Astrocyte (in vitro differentiated cells and primary cell): ENCODE results near the gene CCDC30.

Experiments
- EZH2 ChIP-seq: IDR thresholded peaks from 2 replicates; pipeline ENCODE4 v1.6.1; 2012; ENCODE audit warnings: mild to moderate bottlenecking, low read length, inconsistent platforms; ENCODE audit not compliant: insufficient read depth
- TF ChIP-seq, protein P1 (sequence below): IDR thresholded peaks from 2 replicates; pipeline ENCODE4 v1.5.1; 2011; ENCODE audit warnings: low read depth, mild to moderate bottlenecking, inconsistent platforms, low read length, moderate library complexity; ENCODE audit not compliant: insufficient read depth

DNA sequence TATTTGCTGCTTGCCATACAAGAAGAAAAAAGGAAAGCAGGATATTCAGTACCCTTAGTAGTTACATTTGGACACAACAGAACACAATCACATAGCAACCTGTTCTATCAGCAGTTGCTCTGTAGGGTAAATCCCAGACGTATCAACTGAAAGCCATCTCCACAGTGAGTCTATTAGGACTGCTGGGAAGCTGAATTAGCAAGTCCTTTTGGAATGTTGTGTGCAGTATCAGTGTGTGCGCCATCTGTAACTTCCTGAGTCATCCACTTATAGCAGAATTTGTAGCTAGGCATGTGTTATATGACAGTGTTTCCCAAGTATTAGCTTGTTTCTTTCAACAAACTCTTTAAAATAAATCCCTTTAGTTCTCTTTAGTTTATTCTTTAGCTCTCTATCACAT is 21.3 kb downstream of the CCDC30 start:
- TF ChIP-seq, protein P1, sequence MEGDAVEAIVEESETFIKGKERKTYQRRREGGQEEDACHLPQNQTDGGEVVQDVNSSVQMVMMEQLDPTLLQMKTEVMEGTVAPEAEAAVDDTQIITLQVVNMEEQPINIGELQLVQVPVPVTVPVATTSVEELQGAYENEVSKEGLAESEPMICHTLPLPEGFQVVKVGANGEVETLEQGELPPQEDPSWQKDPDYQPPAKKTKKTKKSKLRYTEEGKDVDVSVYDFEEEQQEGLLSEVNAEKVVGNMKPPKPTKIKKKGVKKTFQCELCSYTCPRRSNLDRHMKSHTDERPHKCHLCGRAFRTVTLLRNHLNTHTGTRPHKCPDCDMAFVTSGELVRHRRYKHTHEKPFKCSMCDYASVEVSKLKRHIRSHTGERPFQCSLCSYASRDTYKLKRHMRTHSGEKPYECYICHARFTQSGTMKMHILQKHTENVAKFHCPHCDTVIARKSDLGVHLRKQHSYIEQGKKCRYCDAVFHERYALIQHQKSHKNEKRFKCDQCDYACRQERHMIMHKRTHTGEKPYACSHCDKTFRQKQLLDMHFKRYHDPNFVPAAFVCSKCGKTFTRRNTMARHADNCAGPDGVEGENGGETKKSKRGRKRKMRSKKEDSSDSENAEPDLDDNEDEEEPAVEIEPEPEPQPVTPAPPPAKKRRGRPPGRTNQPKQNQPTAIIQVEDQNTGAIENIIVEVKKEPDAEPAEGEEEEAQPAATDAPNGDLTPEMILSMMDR, result no peak
- TF ChIP-seq EZH2, result no peak
